Common myeloid progenitor, CD34-positive (primary cell): ENCODE measurements around the gene SFXN2.

ENCODE experiments used
- CTCF ChIA-PET: fragments of 350-600 bp; sonication (Branson Sonifier 250); formaldehyde crosslinking; loops from one replicate; lab custom pipeline; 2021; ENCODE audit warnings: antibody characterized with exemption; lab: Charles Lee
- POLR2A ChIA-PET: fragments of 350-600 bp; sonication (Branson Sonifier 250); formaldehyde crosslinking; loops from one replicate; lab custom pipeline; 2021; ENCODE audit warnings: antibody characterized with exemption; lab: Charles Lee
- DNase-seq, 3 donors: peaks; one replicate each; pipeline versions ENCODE4 v3.0.0 to v3.0.0-alpha.2; 2013
- H3K27ac ChIP-seq, 2 experiments: 1 replicate in 1 of 2; 2 replicates in 1 of 2; pipeline ENCODE4 v1.7.0; 2013; ENCODE audit warnings: inconsistent platforms in 2 of 2, low read length in 2 of 2, mild to moderate bottlenecking in 2 of 2, low read depth in 1 of 2, moderate library complexity in 1 of 2; ENCODE audit not compliant: severe bottlenecking in 2 of 2, insufficient read depth in 1 of 2, poor library complexity in 1 of 2
- H3K27me3 ChIP-seq, 5 experiments: replicated peaks in 2 of 5; 1 replicate in 3 of 5; 2 replicates in 2 of 5; pipeline versions ENCODE4 v1.6.1 to v1.7.0; 2013; ENCODE audit warnings: low read length in 4 of 5, mild to moderate bottlenecking in 2 of 5, moderate library complexity in 2 of 5, inconsistent platforms in 1 of 5; ENCODE audit not compliant: insufficient read depth in 5 of 5, control insufficient read depth in 4 of 5
- H3K36me3 ChIP-seq, 4 experiments: 1 replicate in 2 of 4; 2 replicates in 2 of 4; pipeline versions ENCODE4 v1.6.1 to v1.7.0; 2013; ENCODE audit warnings: low read length in 3 of 4, control low read depth in 1 of 4, mild to moderate bottlenecking in 1 of 4; ENCODE audit not compliant: control insufficient read depth in 4 of 4, insufficient read depth in 4 of 4
- H3K4me1 ChIP-seq, 4 experiments: 1 replicate in 3 of 4; 2 replicates in 1 of 4; pipeline versions ENCODE4 v1.6.1 to v1.7.1; 2013; ENCODE audit warnings: low read length in 3 of 4, mild to moderate bottlenecking in 3 of 4, control low read depth in 1 of 4, inconsistent platforms in 1 of 4, moderate library complexity in 1 of 4; ENCODE audit not compliant: control insufficient read depth in 4 of 4, insufficient read depth in 4 of 4; ENCODE audit errors: control extremely low read depth in 1 of 4
- H3K4me3 ChIP-seq, 7 experiments: 1 replicate in 4 of 7; 2 replicates in 3 of 7; pipeline versions ENCODE4 v1.5.1 to v1.7.0; 2013; ENCODE audit warnings: mild to moderate bottlenecking in 7 of 7, low read length in 6 of 7, moderate library complexity in 6 of 7, inconsistent platforms in 2 of 7, low read depth in 2 of 7, control low read depth in 1 of 7; ENCODE audit not compliant: insufficient read depth in 4 of 7, control insufficient read depth in 1 of 7; ENCODE audit errors: extremely low read depth in 1 of 7
- H3K9me3 ChIP-seq, 5 experiments: 1 replicate in 4 of 5; 2 replicates in 1 of 5; pipeline versions ENCODE4 v1.6.1 to v1.7.1; 2013; ENCODE audit warnings: low read length in 4 of 5, mild to moderate bottlenecking in 2 of 5, inconsistent platforms in 1 of 5, low read depth in 1 of 5, moderate library complexity in 1 of 5; ENCODE audit not compliant: control insufficient read depth in 4 of 5, insufficient read depth in 2 of 5; ENCODE audit errors: control extremely low read depth in 1 of 5
- WGBS: methylation state at CpG from one replicate; pipeline ENCODE4 v1.1.5; 2013; ENCODE audit not compliant: insufficient coverage; 5-methylcytosine and 5-hydroxymethylcytosine counted together

SFXN2 gene

DNA sequence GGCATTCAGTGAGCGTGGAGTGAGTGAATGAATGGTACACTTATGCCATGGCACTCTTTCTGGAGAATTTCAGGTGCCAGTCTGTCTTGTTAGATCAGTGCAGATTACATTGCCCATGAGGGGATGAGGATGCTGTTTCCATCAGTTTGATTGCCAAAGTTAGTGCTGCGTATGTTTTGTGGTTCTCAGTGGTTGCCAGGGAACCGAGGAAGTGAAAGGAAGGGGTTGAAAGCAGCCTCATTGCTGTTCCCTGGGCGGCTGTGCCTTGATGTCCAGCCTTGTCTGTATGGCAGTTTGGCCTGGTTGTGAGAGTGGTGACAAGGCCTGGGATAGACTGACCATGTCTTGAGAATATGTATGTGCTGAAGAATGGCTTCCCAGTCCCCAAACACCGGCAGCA lies 59.5 kb downstream of the SFXN2 start:
- CTCF ChIA-PET: interaction anchor here (8.4 kb wide), 1 partner anchor 21 kb away, joined by 60 read pairs; no protein-coding TSS in a partner anchor
- Histone ChIP-seq H3K9me3 (no peaks in the 10 kb centered on the region), H3K4me1 (peaks cover 12 to 47% (median 40%) of the 10 kb centered on the region in 4 experiments), H3K27me3 (no peaks in the 10 kb centered on the region), H3K27ac (peak overlapping the region; percentile 25 to 55), H3K4me3 (no peak overlapping the region), H3K36me3 (peaks cover 0 to 3% (median 0%) of the 10 kb centered on the region in 4 experiments)
- DNase-seq: peak; percentile 41 to 84 (median 79)
- POLR2A ChIA-PET: no interaction called here
- 100% methylated on average over 1 of the region's 5 CpGs for WGBS

DNA sequence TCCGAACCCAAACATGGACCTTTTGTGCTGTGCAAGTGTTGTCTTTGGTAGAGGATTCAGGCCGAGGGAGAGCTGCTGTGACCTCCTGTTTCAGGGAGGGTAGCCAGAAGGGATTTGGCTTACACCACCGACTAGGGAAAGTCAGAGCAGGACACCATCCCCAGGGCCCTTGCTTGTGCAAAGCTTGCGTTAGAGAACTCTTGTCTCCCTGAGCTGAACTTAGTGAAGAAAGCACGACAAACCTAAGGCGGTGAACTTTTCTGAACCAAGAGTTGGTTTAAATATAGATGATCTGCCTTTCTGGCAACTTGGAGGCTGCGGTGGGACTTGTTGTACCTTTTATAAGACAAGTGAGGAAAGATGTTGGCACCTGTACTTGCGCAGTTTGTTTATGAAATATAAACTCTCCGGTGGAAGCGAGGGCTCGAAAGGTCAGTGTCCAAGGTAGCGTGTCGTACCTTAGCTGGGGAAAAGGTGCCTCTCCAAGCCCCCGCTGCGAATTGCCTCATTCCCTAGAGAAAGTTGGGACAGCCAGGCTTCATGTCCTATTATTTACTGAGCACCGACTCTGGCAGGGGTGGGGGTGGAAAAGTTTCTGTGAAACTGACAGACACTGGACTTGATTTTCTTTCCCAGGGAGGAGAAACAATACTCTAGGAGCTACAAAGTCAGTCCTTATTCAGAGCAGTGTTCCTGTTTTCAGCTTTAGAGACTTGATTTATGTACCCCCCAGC lies 60.9 kb downstream of the SFXN2 start:
- Histone ChIP-seq H3K27ac (peak overlapping the region in 1 of 2 experiments; percentile 68), H3K4me3 (peak overlapping the region in 4 of 7 experiments; percentile 2 to 65 (median 26)), H3K4me1 (peaks cover 12 to 47% (median 40%) of the 10 kb centered on the region in 4 experiments), H3K36me3 (peaks cover 0 to 3% (median 0%) of the 10 kb centered on the region in 4 experiments), H3K27me3 (no peaks in the 10 kb centered on the region), H3K9me3 (no peaks in the 10 kb centered on the region)
- DNase-seq: no peak
- 84% methylated on average over 16 of the region's 16 CpGs for WGBS
- POLR2A ChIA-PET: interaction anchor here (0.9 to 1.0 kb wide), 2 partner anchors 9 to 37 kb away, joined by 3 read pairs; no protein-coding TSS in a partner anchor
- CTCF ChIA-PET: interaction anchor here (0.6 to 8.4 kb wide), 8 partner anchors 11 to 100 kb away, joined by 3 to 60 read pairs (median 3); no protein-coding TSS in a partner anchor

DNA sequence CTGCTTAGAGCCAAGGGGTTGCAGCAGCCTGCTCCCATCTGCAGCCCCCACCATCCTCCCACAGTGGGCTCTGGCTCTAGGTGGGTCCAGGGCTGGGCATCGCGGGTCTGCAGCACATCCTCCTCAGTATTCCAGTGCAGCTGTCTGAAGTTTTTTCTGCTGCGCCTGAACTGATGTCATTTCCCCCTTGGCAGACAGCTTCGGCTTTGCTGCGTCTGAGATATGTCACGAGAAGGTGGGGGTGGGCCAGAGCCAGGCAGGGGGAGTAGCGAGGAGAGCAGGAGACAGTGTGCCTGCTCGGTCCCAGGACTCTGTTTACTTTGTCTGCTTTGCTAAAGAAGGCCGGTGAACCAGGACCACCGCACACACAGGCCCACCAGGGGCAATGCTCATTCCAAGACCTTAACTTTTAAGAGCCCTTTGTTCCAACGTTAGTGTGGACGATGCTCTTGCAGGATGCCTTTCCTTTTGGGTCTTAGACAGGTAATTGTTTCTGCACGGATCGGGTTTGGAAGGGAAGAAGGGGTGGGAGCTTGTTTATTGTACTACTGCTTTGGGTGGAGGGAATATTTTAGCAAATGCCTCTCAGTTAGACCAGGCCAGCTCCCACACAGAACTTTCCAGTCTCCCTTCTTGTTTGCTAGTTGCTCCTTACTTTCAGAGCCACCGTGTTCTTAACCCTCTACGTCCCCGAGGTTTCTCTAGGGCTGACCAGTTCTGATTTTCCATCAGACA lies 61.7 kb downstream of the SFXN2 start:
- H3K4me1 ChIP-seq: peaks cover 12 to 50% (median 45%) of the 10 kb centered on the region in 4 experiments
- 13% methylated on average over 12 of the region's 17 CpGs for WGBS
- peak overlapping the region in 1 of 2 experiments; percentile 68 for H3K27ac ChIP-seq
- H3K9me3 ChIP-seq: no peaks in the 10 kb centered on the region
- H3K27me3 ChIP-seq: no peaks in the 10 kb centered on the region
- CTCF ChIA-PET: interaction anchor here (0.6 to 8.4 kb wide), 11 partner anchors 10 to 100 kb away, joined by 3 to 60 read pairs (median 3); no protein-coding TSS in a partner anchor
- H3K4me3 ChIP-seq: peak overlapping the region in 5 of 7 experiments; percentile 2 to 65 (median 32)
- POLR2A ChIA-PET: interaction anchor here (0.9 to 1.1 kb wide), 4 partner anchors 10 to 37 kb away, joined by 3 to 4 read pairs (median 3); no protein-coding TSS in a partner anchor
- DNase-seq: peak; percentile 69 to 85 (median 75)
- peaks cover 0 to 3% (median 0%) of the 10 kb centered on the region in 4 experiments for H3K36me3 ChIP-seq

DNA sequence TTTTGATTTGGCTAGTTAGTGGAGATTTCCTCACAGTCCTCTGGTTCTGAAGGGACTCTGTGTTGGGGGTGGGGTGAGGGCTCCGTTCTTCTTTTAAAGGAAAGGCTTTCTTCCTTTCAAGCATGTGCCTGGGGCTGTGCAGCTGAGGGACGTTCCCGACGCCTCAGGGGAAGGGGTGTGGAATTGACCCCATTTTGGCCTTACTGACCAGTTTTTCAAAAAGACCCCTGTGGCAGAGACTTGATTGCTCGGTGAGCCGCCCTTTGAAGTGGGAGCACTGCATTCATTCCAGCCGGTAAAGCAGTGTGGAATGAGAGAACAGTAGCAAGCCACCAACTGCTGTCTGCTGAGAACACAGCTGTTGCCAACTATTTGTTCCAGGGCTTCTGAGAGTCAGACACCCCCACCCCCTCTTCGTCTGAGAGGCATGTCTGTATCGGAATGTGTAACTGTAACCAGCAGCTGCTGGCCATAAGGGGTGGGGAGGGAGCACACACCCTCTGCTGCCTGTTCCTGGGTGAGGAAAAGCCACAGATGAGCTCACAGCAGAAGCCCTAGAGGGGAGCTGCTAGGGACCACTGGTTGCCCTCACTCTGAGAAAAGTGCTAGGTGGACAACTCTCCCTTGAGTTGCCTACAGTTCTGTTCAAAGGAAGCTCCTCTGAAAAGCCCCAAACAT lies 62.5 kb downstream of the SFXN2 start:
- Histone ChIP-seq H3K9me3 (no peaks in the 10 kb centered on the region), H3K36me3 (peaks cover 0 to 3% (median 0%) of the 10 kb centered on the region in 4 experiments), H3K27ac (peak overlapping the region in 1 of 2 experiments; percentile 68), H3K4me1 (peaks cover 12 to 58% (median 48%) of the 10 kb centered on the region in 4 experiments), H3K4me3 (peak overlapping the region in 1 of 7 experiments; percentile 33), H3K27me3 (no peaks in the 10 kb centered on the region)
- ChIA-PET POLR2A (interaction anchor here (0.9 to 1.2 kb wide), 4 partner anchors 9 to 39 kb away, joined by 3 to 4 read pairs (median 4); no protein-coding TSS in a partner anchor), CTCF (interaction anchor here (0.9 to 8.4 kb wide), 9 partner anchors 9 to 35 kb away, joined by 3 to 60 read pairs (median 4); no protein-coding TSS in a partner anchor)
- DNase-seq: peak in 2 of 3 donors; percentile 29 to 54
- WGBS: 91% methylated on average over 6 of the region's 9 CpGs

DNA sequence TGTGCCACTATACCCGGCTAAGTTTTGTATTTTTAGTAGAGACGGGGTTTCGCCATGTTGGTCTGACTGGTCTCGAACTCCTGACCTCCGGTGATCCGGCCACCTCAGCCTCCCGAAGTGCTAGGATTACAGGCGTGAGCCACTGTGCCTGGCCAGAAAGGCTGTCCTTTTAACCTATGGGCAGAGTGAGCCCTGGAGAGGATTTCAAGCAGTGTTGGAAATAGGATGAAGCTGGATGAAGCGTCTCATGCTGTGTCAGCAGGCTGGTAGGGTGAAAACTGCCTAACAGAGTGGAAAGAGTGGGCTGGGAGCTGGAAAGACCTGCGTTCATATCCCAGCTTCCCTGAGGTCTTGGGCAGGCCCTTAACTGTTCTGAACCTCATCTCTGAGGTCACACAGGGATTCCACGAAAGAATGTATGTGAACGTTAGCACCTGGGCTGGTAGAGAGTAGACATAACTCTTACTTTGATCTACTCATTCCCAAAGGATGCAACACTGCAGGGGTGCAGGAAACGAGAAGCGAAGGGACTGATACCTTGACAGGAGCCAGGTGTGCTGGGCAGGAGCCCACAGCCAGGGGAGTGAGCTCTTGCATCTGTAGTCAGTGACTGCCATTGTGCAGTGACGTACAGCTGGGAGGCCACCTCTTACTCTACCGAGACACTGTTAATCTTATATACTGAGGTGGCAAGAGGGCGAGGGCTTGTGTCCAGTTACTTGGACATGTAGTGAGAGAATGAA lies 63.4 kb downstream of the SFXN2 start:
- Histone ChIP-seq H3K27me3 (no peaks in the 10 kb centered on the region), H3K36me3 (peaks cover 0 to 3% (median 0%) of the 10 kb centered on the region in 4 experiments), H3K4me3 (no peak overlapping the region), H3K27ac (no peak overlapping the region), H3K9me3 (no peaks in the 10 kb centered on the region), H3K4me1 (peaks cover 12 to 64% (median 48%) of the 10 kb centered on the region in 4 experiments)
- ChIA-PET CTCF (interaction anchor here (1.0 to 8.4 kb wide), 8 partner anchors 8 to 34 kb away, joined by 3 to 60 read pairs (median 4); no protein-coding TSS in a partner anchor), POLR2A (interaction anchor here (1.2 kb wide), 2 partner anchors 14 to 40 kb away, joined by 3 to 4 read pairs; no protein-coding TSS in a partner anchor)
- DNase-seq: no peak
- 96% methylated on average over 14 of the region's 17 CpGs for WGBS

DNA sequence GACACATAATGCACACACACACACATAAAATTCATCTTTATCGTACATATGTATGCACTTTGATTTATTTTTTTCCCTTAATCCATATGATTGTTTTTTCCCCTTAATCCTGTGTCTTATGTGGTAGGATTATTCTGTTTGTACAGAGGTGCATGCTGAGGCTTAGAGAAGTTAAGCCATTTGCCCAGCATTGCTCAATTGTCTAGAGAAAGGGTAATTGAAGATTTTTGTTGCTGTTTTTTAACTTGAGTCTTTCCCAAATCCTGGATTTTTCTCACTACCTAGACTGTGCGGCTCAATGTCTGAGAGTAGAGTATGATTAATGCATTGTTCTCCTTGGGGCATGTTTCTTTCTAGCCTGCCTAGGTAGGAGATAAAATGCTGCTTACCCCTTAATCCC lies 64.3 kb downstream of the SFXN2 start:
- CTCF ChIA-PET: interaction anchor here (1.1 to 8.4 kb wide), 5 partner anchors 10 to 34 kb away, joined by 3 to 60 read pairs (median 5); no protein-coding TSS in a partner anchor

More for the DNA sequence above, 64.3 kb downstream of the SFXN2 start:
- H3K27ac ChIP-seq: no peak overlapping the region
- no CpG with 5 or more reads among the region's 2 CpGs for WGBS
- POLR2A ChIA-PET: no interaction called here
- H3K36me3 ChIP-seq: peaks cover 0 to 3% (median 0%) of the 10 kb centered on the region in 4 experiments
- peaks cover 11 to 66% (median 47%) of the 10 kb centered on the region in 4 experiments for H3K4me1 ChIP-seq
- H3K9me3 ChIP-seq: no peaks in the 10 kb centered on the region
- DNase-seq: no peak
- H3K4me3 ChIP-seq: no peak overlapping the region
- H3K27me3 ChIP-seq: no peaks in the 10 kb centered on the region
